Transverse colon (tissue), 4 donors: ENCODE results near the gene PTPRJ.

Experiments
- CTCF ChIP-seq, 5 experiments: fragments of 200-600 bp in 3 of 5; fragments of 450-650 bp in 2 of 5; sonication (generic) in 3 of 5; IDR thresholded peaks; 1 replicate in 2 of 5; 2 replicates in 3 of 5; pipeline ENCODE4 v1.5.1; 2016 to 2017; ENCODE audit warnings: antibody characterized with exemption in 5 of 5, inconsistent platforms in 3 of 5, mild to moderate bottlenecking in 2 of 5, moderate library complexity in 1 of 5
- POLR2A ChIP-seq: fragments of 450-650 bp; IDR thresholded peaks from one replicate; pipeline ENCODE4 v1.6.1; 2016; ENCODE audit warnings: antibody characterized with exemption, mild to moderate bottlenecking, moderate library complexity
- POLR2AphosphoS5 ChIP-seq, 3 donors: sonication (generic); formaldehyde crosslinking; IDR thresholded peaks; one replicate each; pipeline ENCODE4 v1.6.1; 2016; ENCODE audit warnings: antibody characterized with exemption in 3 of 3

- TF ChIP-seq POLR2A = no peak
- TF ChIP-seq CTCF (IDR thresholded peaks at IDR 0.05) = no peak
- no peak for TF ChIP-seq POLR2AphosphoS5 (IDR thresholded peaks at IDR 0.05)
Observed at GRCh38 chr11:48014917-48015316, 34.6 kb downstream of the PTPRJ start.
